Sigmoid colon (tissue), 7 donors: ENCODE measurements around the gene PFDN5. TPM values are rescaled to one million over a fixed set of nuclear protein-coding genes. Genes with fewer than 3 reads are reported as not detected.
A peak's percentile ranks its signal among the peaks of the same experiment; 100 is the strongest.

Source experiments
- DNase-seq: peaks from one replicate; pipeline ENCODE4 v3.0.0-alpha.2; 2019
- H3K27ac ChIP-seq, 4 donors: fragments of 200-600 bp; sonication (generic); one replicate each; pipeline ENCODE4 v1.5.1; 2016 to 2019; ENCODE audit warnings: mild to moderate bottlenecking in 1 of 4
- H3K27me3 ChIP-seq, 3 donors: fragments of 200-600 bp; sonication (generic); one replicate each; pipeline ENCODE4 v1.5.1; 2019; ENCODE audit warnings: mild to moderate bottlenecking in 1 of 3
- H3K36me3 ChIP-seq, 4 donors: fragments of 200-600 bp; sonication (generic); one replicate each; pipeline ENCODE4 v1.5.1; 2016 to 2019
- H3K4me1 ChIP-seq, 4 donors: fragments of 200-600 bp; sonication (generic); one replicate each; pipeline ENCODE4 v1.5.1; 2017 to 2019
- H3K4me3 ChIP-seq, 4 donors: fragments of 200-600 bp; sonication (generic); one replicate each; pipeline ENCODE4 v1.5.1; 2017 to 2019; ENCODE audit warnings: mild to moderate bottlenecking in 2 of 4, moderate library complexity in 1 of 4
- H3K9me3 ChIP-seq, 4 donors: fragments of 200-600 bp in 3 of 4; sonication (generic) in 3 of 4; one replicate each; pipeline versions ENCODE4 v1.5.1 to v1.6.1; 2013 to 2019
- EP300 ChIP-seq, 4 donors: sonication (generic); formaldehyde crosslinking; IDR thresholded peaks; one replicate each; pipeline ENCODE4 v1.6.1; 2017; ENCODE audit warnings: antibody characterized with exemption in 4 of 4
- POLR2A ChIP-seq, 2 donors: fragments of 450-650 bp; IDR thresholded peaks; one replicate each; pipeline ENCODE4 v1.6.1; 2016; ENCODE audit warnings: antibody characterized with exemption in 2 of 2, mild to moderate bottlenecking in 2 of 2, moderate library complexity in 2 of 2
- POLR2AphosphoS5 ChIP-seq, 4 donors: sonication (generic); formaldehyde crosslinking; IDR thresholded peaks; one replicate each; pipeline ENCODE4 v1.6.1; 2017; ENCODE audit warnings: antibody characterized with exemption in 4 of 4
- WGBS, 2 donors: extraction: QIAGEN DNeasy Blood & Tissue Kit; methylation state at CpG; one replicate each; pipeline ENCODE4 v1.1.7; 2013; 5-methylcytosine and 5-hydroxymethylcytosine counted together
- intact Hi-C: fragments of 100-400 bp; cut with DNase I; formaldehyde crosslinking; loops from one replicate; pipeline ENCODE4 v1.15.1; 2023
- polyA plus RNA-seq, 3 donors: library from polyadenylated mRNA; stranded (reverse); fragments of 200-250 nt; gene quantifications; one replicate each; pipeline ENCODE4 v1.2.3, GENCODE V29; 2013
- total RNA-seq, 4 donors: library from RNA; depleted of rRNA; stranded (reverse); fragments of >200 nt; gene quantifications; one replicate each; pipeline ENCODE4 v1.1.0, GENCODE V29; 2016
- TF ChIP-seq, protein P1 (sequence below), 4 experiments: fragments of 450-650 bp in 3 of 4; fragments of 200-600 bp in 1 of 4; IDR thresholded peaks; one replicate each; pipeline ENCODE4 v1.5.1; 2016 to 2019; ENCODE audit warnings: antibody characterized with exemption in 4 of 4, mild to moderate bottlenecking in 3 of 4, moderate library complexity in 2 of 4
- donor health status: healthy with polysubstance abuse.
- donor health status: Bipolar disorder and iron deficiency.
- donor health status: healthy.

PFDN5 gene
- total and polyA plus RNA-seq, 7 donors = 757 to 1,604 (median 819) TPM

DNA sequence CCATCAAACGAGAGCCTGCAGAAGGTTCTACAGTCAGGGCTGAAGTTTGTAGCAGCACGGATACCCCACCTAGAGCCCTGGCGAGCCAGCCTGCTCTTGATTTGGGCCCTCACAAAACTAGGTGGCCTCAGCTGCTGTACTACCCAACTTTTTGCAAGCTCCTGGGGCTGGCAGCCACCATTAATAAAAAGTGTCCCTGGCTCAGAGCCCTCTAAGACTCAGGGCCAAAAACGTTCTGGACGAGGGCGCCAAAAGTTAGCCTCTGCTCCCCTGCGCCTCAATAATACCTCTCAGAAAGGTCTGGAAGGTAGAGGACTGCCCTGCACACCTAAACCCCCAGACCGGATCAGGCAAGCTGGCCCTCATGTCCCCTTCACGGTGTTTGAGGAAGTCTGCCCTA, 8.9 kb upstream of the PFDN5 start:
- H3K27me3 ChIP-seq = no peaks in the 10 kb centered on the region
- no peak for TF ChIP-seq POLR2A (IDR thresholded peaks at IDR 0.05)
- no peaks in the 10 kb centered on the region for H3K36me3 ChIP-seq
- DNase-seq = no peak
- no peaks in the 10 kb centered on the region for H3K9me3 ChIP-seq
- H3K4me1 ChIP-seq = peaks cover 0 to 4% (median 0%) of the 10 kb centered on the region in 4 donors
- intact Hi-C loops = loop anchor here (2.0 kb wide), 1 partner anchor 128 kb away; no protein-coding TSS in a partner anchor
- WGBS, 2 donors = 92 to 95% methylated on average over 9 of the region's 9 CpGs
- H3K4me3 ChIP-seq = no peak overlapping the region
- no peak overlapping the region for H3K27ac ChIP-seq

DNA sequence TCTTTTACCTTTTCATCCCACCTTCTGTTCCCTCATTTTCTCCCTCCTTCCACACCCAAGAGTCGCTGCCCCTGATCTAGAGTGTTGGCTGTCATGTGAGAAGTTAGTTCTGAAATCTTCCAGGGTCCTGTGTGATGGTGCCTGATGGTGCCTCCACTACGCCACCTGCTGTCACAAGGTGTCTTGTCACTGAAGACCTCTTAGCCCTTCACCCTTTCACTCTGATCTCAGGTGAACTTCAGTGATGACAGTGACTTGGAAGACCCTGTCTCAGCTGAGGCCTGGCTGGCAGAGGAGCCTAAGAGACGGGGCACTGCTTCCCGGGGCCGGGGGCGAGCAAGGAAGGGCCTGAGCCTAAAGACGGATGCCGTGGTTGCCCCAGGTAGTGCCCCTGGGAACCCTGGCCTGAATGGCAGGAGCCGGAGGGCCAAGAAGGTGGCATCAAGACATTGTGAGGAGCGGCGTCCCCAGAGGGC, 7.6 kb upstream of the PFDN5 start:
- DNase-seq = peak; percentile 81
- Histone ChIP-seq H3K4me3 (no peak overlapping the region), H3K27ac (no peak overlapping the region), H3K9me3 (no peaks in the 10 kb centered on the region), H3K36me3 (no peaks in the 10 kb centered on the region), H3K27me3 (no peaks in the 10 kb centered on the region), H3K4me1 (peaks cover 0 to 4% (median 0%) of the 10 kb centered on the region in 4 donors)
- 80 to 86% methylated on average over 11 of the region's 11 CpGs for WGBS, 2 donors
- TF ChIP-seq EP300 (IDR thresholded peaks at IDR 0.05) (no peak), POLR2AphosphoS5 (IDR thresholded peaks at IDR 0.05) (no peak), POLR2A (IDR thresholded peaks at IDR 0.05) (no peak)
- TF ChIP-seq, protein P1, sequence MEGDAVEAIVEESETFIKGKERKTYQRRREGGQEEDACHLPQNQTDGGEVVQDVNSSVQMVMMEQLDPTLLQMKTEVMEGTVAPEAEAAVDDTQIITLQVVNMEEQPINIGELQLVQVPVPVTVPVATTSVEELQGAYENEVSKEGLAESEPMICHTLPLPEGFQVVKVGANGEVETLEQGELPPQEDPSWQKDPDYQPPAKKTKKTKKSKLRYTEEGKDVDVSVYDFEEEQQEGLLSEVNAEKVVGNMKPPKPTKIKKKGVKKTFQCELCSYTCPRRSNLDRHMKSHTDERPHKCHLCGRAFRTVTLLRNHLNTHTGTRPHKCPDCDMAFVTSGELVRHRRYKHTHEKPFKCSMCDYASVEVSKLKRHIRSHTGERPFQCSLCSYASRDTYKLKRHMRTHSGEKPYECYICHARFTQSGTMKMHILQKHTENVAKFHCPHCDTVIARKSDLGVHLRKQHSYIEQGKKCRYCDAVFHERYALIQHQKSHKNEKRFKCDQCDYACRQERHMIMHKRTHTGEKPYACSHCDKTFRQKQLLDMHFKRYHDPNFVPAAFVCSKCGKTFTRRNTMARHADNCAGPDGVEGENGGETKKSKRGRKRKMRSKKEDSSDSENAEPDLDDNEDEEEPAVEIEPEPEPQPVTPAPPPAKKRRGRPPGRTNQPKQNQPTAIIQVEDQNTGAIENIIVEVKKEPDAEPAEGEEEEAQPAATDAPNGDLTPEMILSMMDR (IDR thresholded peaks at IDR 0.05) = peak; percentile 39 to 73 (median 60)
- intact Hi-C loops = loop anchor here (1.0 to 2.0 kb wide), 2 partner anchors 74 to 129 kb away; no protein-coding TSS in a partner anchor

DNA sequence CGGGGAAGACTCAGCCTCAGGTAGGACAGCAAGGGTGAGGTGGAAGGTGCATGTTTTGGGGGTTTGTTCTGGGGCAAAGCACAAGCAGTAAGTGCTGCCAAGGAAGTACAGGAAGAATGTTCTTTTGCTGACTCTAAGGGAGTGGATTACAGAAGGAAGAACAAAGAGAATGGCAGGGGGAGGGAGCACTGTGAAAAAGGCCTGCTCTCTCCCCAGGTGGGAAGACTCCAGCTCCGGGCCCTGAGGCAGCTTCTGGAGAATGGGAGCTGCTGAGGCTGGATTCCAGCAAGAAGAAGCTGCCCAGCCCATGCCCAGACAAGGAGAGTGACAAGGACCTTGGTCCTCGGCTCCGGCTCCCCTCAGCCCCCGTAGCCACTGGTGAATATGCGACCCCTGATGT, 7.0 kb upstream of the PFDN5 start:
- Histone ChIP-seq H3K4me3 (no peak overlapping the region), H3K4me1 (peaks cover 0 to 4% (median 0%) of the 10 kb centered on the region in 4 donors), H3K27me3 (no peaks in the 10 kb centered on the region), H3K36me3 (no peaks in the 10 kb centered on the region), H3K27ac (no peak overlapping the region), H3K9me3 (no peaks in the 10 kb centered on the region)
- TF ChIP-seq POLR2A (IDR thresholded peaks at IDR 0.05) = no peak
- TF ChIP-seq, protein P1 (IDR thresholded peaks at IDR 0.05) = no peak
- TF ChIP-seq POLR2AphosphoS5 (IDR thresholded peaks at IDR 0.05) = no peak
- TF ChIP-seq EP300 (IDR thresholded peaks at IDR 0.05) = no peak
- intact Hi-C loops = loop anchor here (1.0 kb wide), 1 partner anchor 75 kb away; no protein-coding TSS in a partner anchor
- no peak for DNase-seq
- 93% methylated on average over 6 of the region's 6 CpGs for WGBS, 2 donors

DNA sequence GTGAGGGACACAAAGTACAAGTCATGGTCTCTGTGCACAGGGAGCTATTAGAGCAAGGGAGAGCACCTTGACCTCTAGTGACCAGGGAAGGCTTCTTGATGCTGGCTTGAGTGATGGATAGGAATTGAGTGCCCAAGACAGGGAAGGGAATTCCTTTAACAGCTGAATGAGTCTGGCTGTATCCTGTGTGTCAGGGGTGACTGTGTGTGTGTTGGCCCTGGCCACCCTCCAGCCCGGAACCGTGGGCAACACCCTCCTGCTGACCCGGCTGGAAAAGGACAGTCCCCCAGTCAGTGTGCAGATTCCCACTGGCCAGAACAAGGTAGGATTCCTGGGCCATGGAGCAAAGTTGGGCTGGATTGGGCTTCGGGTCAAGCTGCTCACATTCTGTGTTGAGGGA, 5.5 kb upstream of the PFDN5 start:
- TF ChIP-seq, protein P1 (IDR thresholded peaks at IDR 0.05) = no peak
- TF ChIP-seq EP300 (IDR thresholded peaks at IDR 0.05) (no peak), POLR2A (IDR thresholded peaks at IDR 0.05) (no peak), POLR2AphosphoS5 (IDR thresholded peaks at IDR 0.05) (no peak)
- WGBS, 2 donors = 86 to 89% methylated on average over 4 of the region's 4 CpGs
- no peak for DNase-seq
- intact Hi-C loops = no loop called here
- Histone ChIP-seq H3K27ac (no peak overlapping the region), H3K4me1 (peaks cover 0 to 10% (median 5%) of the 10 kb centered on the region in 4 donors), H3K9me3 (no peaks in the 10 kb centered on the region), H3K4me3 (no peak overlapping the region), H3K27me3 (no peaks in the 10 kb centered on the region), H3K36me3 (no peaks in the 10 kb centered on the region)

DNA sequence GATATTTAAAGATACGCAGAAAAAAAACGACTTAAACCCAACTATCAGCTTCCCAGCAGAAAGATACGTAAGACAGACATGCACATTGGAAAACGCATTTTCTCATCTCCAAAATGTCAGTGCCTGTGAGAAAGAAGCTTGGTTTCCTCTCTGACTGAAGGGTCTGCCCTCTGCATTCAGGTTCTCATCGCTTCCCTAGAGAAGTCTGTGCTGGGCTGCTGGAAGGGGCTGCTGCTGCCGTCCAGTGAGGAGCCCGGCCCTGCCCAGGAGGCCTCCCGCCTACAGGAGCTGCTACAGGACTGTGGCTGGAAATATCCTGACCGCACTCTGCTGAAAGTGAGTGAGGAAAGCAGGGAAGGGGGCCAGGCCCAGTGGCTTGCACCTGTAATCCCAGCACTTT, 4.7 kb upstream of the PFDN5 start:
- TF ChIP-seq, protein P1 (IDR thresholded peaks at IDR 0.05) = no peak
- TF ChIP-seq POLR2A (IDR thresholded peaks at IDR 0.05) (no peak), POLR2AphosphoS5 (IDR thresholded peaks at IDR 0.05) (no peak), EP300 (IDR thresholded peaks at IDR 0.05) (no peak)
- H3K9me3 ChIP-seq = no peaks in the 10 kb centered on the region
- intact Hi-C loops = no loop called here
- no peak overlapping the region for H3K4me3 ChIP-seq
- no peaks in the 10 kb centered on the region for H3K36me3 ChIP-seq
- DNase-seq = no peak
- 93 to 95% methylated on average over 9 of the region's 9 CpGs for WGBS, 2 donors
- H3K27ac ChIP-seq = no peak overlapping the region
- H3K27me3 ChIP-seq = no peaks in the 10 kb centered on the region
- peaks cover 0 to 13% (median 7%) of the 10 kb centered on the region in 4 donors for H3K4me1 ChIP-seq
